GM19328 (cell line): ENCODE data around the gene PRLHR.

Experiments
- ATAC-seq: cut with Tn5 transposase; IDR thresholded peaks from one replicate; pipeline ENCODE4 v1.9.1; 2021; ENCODE audit warnings: mild to moderate bottlenecking, moderate library complexity; ENCODE audit not compliant: unreplicated experiment

Gene PRLHR

GRCh38 chr10:118564114-118564513 is 31.3 kb downstream of the PRLHR start:
- ATAC-seq: no peak

- ATAC-seq: no peak
Observed at GRCh38 chr10:118563373-118563890, 32.0 kb downstream of the PRLHR start.

GRCh38 chr10:118562851-118563250 is 32.6 kb downstream of the PRLHR start:
- ATAC-seq: no peak

GRCh38 chr10:118557946-118558345 is 37.5 kb downstream of the PRLHR start:
- ATAC-seq: no peak

- no peak for ATAC-seq
Observed at GRCh38 chr10:118551535-118552100, 43.8 kb downstream of the PRLHR start.

- ATAC-seq: no peak
Observed at GRCh38 chr10:118547282-118547681, 48.2 kb downstream of the PRLHR start.

GRCh38 chr10:118546479-118546878 is 49.0 kb downstream of the PRLHR start:
- no peak for ATAC-seq

GRCh38 chr10:118545381-118545780 is 50.1 kb downstream of the PRLHR start:
- no peak for ATAC-seq

GRCh38 chr10:118544401-118544948 is 51.0 kb downstream of the PRLHR start:
- no peak for ATAC-seq

- no peak for ATAC-seq
Observed at GRCh38 chr10:118543714-118544400, 51.6 kb downstream of the PRLHR start.

GRCh38 chr10:118542745-118543144 is 52.7 kb downstream of the PRLHR start:
- no peak for ATAC-seq

- ATAC-seq: no peak
Observed at GRCh38 chr10:118542205-118542604, 53.2 kb downstream of the PRLHR start.

GRCh38 chr10:118541718-118542117 is 53.7 kb downstream of the PRLHR start:
- ATAC-seq: no peak
